Measurements from ENCODE around the gene OGFOD3.

The OGFOD3 gene

GRCh38 chr17:82447876-82448275 is 29.5 kb upstream of the OGFOD3 start:
- DNase-seq (ENCODE audit: low read depth in 3 of 3): no peak

GRCh38 chr17:82446649-82447048 is 28.3 kb upstream of the OGFOD3 start:
- DNase-seq (ENCODE audit: low read depth in 3 of 3): no peak

GRCh38 chr17:82446124-82446523 is 27.7 kb upstream of the OGFOD3 start:
- no peak for DNase-seq (ENCODE audit: low read depth in 3 of 3)

- DNase-seq (ENCODE audit: low read depth in 3 of 3): no peak
These were observed 27.2 kb upstream of the OGFOD3 start for GRCh38 chr17:82445542-82445941.

GRCh38 chr17:82444941-82445521 is 26.6 kb upstream of the OGFOD3 start:
- no peak for DNase-seq (ENCODE audit: low read depth in 3 of 3)

GRCh38 chr17:82444284-82444893 is 26.0 kb upstream of the OGFOD3 start:
- DNase-seq (ENCODE audit: low read depth in 3 of 3): no peak

- DNase-seq (ENCODE audit: low read depth in 3 of 3): no peak
These were observed 25.3 kb upstream of the OGFOD3 start for GRCh38 chr17:82443465-82444283.

GRCh38 chr17:82442643-82443464 is 24.5 kb upstream of the OGFOD3 start:
- no peak for DNase-seq (ENCODE audit: low read depth in 3 of 3)

GRCh38 chr17:82441691-82442487 is 23.5 kb upstream of the OGFOD3 start:
- DNase-seq (ENCODE audit: low read depth in 3 of 3): no peak

- DNase-seq (ENCODE audit: low read depth in 3 of 3): no peak
These were observed 22.7 kb upstream of the OGFOD3 start for GRCh38 chr17:82440991-82441627.

GRCh38 chr17:82440469-82440981 is 22.1 kb upstream of the OGFOD3 start:
- no peak for DNase-seq (ENCODE audit: low read depth in 3 of 3)

- no peak for DNase-seq (ENCODE audit: low read depth in 3 of 3)
These were observed 21.5 kb upstream of the OGFOD3 start for GRCh38 chr17:82439829-82440365.

GRCh38 chr17:82439194-82439828 is 20.9 kb upstream of the OGFOD3 start:
- no peak for DNase-seq (ENCODE audit: low read depth in 3 of 3)

GRCh38 chr17:82438401-82439193 is 20.2 kb upstream of the OGFOD3 start:
- DNase-seq (ENCODE audit: low read depth in 3 of 3): no peak

- DNase-seq (ENCODE audit: low read depth in 3 of 3): no peak
These were observed 18.9 kb upstream of the OGFOD3 start for GRCh38 chr17:82437325-82437668.

- no peak for DNase-seq (ENCODE audit: low read depth in 3 of 3)
These were observed 18.4 kb upstream of the OGFOD3 start for GRCh38 chr17:82436601-82437324.

- DNase-seq (ENCODE audit: low read depth in 3 of 3): no peak
These were observed 17.5 kb upstream of the OGFOD3 start for GRCh38 chr17:82435601-82436583.

Data from stimulated activated CD4-positive, alpha-beta T cell treated with anti-CD3 and anti-CD28 coated beads, TNF-alpha, amount 100 ng/mL, for 48 hours (primary cell).